HUDEP-2 (cell line): ENCODE measurements around the gene NOS2.
"Not testable (repeated sequence)": the region's sequence is repeated elsewhere in the genome, so short reads cannot be mapped to it uniquely, and the experiment has no call there.

Source experiments
- DNase-seq, 76 experiments: peaks; one replicate each; lab custom pipeline; 2025; ENCODE audit not compliant: unreplicated experiment in 76 of 76; lab: John Stamatoyannopoulos, UW

Gene NOS2

GRCh38 chr17:27800522-27800921 is at the start of gene NOS2:
Gene NOS2 (minus strand): TSS chr17:27800529. CDS start chr17:27798809, 1,720 bp downstream.
- no peak for DNase-seq

DNA sequence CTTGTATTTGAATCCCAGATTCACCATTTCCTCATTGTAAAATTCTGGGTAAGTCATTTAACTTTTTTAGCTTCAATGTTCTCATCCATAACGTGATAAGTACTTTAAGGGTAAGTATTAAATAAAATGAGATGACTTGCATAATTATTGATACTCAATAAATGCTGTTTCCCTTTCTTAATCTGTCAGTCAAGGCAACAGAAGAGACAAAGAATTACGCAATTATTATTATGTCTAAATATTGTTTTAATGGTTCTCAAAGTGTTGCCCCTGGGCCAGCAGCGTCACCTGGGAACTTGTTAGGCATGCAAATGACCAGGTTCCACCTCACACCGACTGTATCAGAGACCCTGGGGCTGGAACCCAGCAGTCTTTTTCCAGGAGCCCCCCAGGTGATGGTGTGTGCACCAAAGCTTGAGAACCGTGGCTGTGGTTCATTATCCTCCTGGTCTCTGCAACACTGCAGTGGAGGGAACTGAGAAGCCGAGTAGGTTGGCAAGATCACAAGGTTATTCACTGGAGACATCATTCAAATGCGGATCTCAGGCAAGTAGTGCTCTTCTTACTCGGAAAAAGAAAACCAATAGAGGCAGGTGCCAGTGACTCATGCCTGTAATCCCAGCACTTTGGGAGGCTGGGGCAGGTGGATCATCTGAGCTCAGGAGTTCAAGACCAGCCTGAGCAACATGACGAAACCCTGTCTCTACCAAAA is 49.3 kb upstream of the NOS2 start:
- no peak for DNase-seq

GRCh38 chr17:27848931-27849330 is 48.6 kb upstream of the NOS2 start:
- no peak for DNase-seq

DNA sequence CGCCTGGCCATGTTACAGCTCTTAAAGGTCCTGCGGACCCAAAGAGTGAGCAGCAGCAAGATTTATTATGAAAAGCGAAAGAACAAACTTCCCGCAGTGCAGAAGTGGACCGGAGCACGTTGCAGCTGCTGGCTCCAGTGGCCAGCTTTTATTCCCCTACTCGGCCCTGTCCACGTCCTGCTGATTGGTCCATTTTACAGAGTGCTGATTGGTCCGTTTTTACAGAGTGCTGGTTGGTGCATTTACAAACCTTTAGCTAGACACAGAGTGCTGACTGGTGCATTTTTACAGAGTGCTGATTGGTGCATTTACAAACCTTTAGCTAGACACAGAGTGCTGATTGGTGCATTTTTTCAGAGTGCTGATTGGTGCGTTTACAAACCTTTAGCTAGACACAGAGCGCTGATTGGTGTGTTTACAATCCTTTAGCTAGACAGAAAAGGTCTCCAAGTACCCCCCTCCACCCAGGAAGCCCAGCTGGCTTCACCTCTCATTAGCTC is 46.5 kb upstream of the NOS2 start:
- not testable (repeated sequence) for DNase-seq

DNA sequence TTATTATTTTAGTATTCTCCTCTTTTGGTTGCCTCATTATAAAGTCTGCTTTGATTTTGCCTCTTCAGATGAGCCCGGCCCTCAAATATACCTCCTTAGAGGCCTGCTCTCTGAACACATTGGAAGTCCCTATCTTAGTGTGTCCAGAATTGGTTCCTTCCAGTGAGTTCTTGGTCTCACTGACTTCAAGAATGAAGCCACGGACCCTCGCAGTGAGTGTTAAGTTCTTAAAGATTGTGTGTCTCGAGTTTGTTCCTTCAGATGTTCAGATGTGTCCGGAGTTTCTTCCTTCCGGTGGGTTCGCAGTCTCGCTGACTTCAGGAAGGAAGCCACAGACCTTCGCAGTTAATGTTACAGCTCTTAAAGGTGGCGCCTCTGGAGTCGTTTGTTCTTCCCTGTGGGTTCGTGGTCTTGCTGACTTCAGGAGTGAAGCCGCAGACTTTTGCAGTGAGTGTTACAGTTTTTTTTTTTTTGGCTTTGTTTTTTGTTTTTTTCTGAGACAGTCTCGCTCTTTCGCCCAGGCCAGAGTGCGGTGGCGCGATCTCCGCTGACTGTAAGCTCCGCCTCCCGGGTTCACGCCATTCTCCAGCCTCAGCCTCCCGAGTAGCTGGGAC is 45.8 kb upstream of the NOS2 start:
- DNase-seq, result no peak

GRCh38 chr17:27845264-27846041 is 45.1 kb upstream of the NOS2 start:
- DNase-seq, result no peak

DNA sequence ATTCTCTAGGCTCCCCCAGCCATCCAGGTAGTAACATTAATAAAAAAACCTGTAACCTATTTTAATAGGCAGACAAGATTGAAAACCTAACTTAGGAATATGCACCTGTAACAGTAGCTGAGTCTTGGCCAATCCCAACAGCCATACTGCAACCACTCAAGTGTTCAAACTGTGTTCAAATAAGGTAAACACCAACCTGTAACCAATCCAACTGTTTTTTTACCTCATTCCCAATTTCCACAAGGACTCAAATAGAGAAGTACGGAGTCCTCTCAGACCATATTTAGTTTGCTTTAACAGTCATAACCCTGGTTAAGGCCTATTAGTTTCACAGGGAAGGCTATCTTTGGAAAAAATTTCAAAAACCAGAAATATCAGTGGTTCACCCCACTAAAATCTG is 40.4 kb upstream of the NOS2 start:
- DNase-seq, result no peak

DNA sequence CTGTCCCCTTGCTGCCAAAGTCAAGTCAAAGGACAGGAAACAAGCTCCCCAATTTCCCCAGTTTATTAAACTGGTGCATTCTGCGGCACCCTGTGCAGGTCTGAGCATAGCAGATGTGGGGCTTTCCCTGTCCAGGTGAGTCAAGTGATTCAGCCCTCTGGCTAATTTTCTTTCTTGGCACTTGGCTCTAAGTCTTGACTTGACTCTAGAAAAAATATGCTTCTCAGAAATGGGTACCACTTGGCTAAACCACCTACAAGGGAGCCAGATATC is 40.0 kb upstream of the NOS2 start:
- DNase-seq, result not testable (repeated sequence)

- DNase-seq, result not testable (repeated sequence)
Observed at GRCh38 chr17:27839571-27840405, 39.5 kb upstream of the NOS2 start.

DNA sequence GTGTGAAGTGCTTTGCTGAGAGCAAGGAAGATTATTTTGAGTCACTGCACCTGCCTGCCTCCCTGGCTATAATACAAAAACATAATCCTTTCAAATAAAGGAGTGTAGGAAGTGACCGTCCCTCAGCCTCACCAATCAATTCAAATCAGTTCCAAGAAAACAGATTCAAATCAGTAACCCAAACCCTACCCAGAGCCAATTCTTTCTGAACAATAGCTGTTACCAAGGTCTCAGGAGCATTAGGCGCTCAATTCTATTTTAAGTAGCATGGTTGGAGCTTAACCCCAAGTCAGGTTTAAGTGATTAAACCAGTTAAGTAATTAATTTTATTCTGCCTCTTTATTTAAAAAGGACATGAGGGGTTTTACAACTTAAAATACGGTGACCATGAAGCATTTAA is 38.3 kb upstream of the NOS2 start:
- DNase-seq, result not testable (repeated sequence)

GRCh38 chr17:27837769-27838168 is 37.4 kb upstream of the NOS2 start:
- not testable (repeated sequence) for DNase-seq

DNA sequence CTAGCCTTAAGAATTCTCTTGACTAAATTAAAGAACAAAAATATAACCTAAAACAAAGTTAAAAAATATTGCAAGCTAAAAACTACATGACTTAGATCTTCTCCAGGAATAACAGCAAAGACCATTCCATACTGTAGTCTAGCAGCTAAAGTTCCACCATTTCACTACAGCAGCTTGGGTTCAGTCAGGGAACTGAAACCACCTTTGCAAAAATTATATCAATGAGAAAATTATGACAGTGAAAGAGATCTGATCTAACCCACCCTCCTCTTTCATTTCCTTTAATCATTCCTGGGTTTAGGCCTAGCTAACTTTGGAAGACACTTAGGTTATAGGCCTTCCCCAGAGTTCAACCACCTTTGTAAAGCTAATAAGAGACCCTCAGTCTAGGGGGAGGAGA is 36.3 kb upstream of the NOS2 start:
- DNase-seq, result no peak

GRCh38 chr17:27834571-27834970 is 34.2 kb upstream of the NOS2 start:
- no peak for DNase-seq

DNA sequence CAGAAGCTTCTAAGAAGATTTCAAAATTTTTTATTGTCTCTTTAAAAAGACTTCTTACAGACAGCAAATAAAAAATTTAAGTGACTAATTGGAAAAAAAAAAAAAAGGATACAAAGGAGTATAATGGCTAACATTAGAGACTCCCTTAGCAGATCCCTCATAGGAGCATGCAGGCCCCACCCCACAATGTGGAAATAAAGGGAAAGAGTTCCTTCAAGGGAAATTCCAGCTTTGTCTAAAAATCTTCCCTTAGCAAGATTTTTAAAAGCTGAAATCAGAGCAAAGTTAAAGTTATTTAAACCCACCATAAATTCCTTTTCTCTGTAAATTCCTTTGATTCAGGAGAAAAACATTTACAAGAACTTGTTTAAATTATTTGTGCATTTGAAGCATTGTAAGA is 32.5 kb upstream of the NOS2 start:
- DNase-seq, result no peak

- not testable (repeated sequence) for DNase-seq
Observed at GRCh38 chr17:27829888-27830287, 29.6 kb upstream of the NOS2 start.

- DNase-seq, result not testable (repeated sequence)
Observed at GRCh38 chr17:27829143-27829711, 28.9 kb upstream of the NOS2 start.

- DNase-seq, result no peak
Observed at GRCh38 chr17:27825459-27825858, 25.1 kb upstream of the NOS2 start.

GRCh38 chr17:27824745-27825144 is 24.4 kb upstream of the NOS2 start:
- DNase-seq, result no peak

- DNase-seq, result no peak
Observed at GRCh38 chr17:27824176-27824715, 23.9 kb upstream of the NOS2 start.

- not testable (repeated sequence) for DNase-seq
Observed at GRCh38 chr17:27822108-27822507, 21.8 kb upstream of the NOS2 start.
